ENCODE data around the gene TTC7B. TPM values are rescaled to one million over a fixed set of nuclear protein-coding genes. Genes with fewer than 3 reads are reported as not detected.

TTC7B gene
- total and polyA plus RNA-seq, 2 of the 13 experiments (the other 11 are each of a cell fraction or from before 2014, with no cell fraction given), result 1.3 to 3.2 TPM

DNA sequence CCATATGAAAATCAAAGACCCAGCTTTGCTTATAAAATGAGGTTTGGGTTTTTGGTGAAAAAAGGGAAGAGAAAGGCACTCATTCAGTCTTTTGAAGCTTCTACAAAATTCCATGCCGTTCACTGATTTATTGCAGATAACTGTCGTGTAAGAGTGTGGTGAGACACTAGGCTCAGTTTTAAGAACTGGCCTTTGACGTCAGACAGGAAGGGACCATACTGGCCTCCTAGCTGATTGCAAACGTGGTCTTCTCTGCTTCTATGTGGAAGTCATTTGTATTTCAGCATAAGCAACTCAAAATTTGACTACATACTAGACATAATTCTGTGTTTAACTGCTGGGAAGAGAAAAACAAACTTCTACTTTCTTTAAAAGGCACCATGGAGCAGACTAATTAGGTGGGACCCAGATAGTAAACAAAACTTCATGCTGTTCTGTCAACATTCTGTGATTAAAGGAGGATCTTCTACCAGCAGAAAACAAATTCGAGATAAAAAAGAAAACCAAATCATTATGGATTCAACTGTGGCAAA, 168.7 kb downstream of the TTC7B start:
- H3K79me2 ChIP-seq (ENCODE audit: insufficient read depth, low read length), result no peaks in the 10 kb centered on the region
- H4K20me1 ChIP-seq (ENCODE audit: insufficient read depth, low read length), result no peaks in the 10 kb centered on the region
- TF ChIP-seq, protein P1, sequence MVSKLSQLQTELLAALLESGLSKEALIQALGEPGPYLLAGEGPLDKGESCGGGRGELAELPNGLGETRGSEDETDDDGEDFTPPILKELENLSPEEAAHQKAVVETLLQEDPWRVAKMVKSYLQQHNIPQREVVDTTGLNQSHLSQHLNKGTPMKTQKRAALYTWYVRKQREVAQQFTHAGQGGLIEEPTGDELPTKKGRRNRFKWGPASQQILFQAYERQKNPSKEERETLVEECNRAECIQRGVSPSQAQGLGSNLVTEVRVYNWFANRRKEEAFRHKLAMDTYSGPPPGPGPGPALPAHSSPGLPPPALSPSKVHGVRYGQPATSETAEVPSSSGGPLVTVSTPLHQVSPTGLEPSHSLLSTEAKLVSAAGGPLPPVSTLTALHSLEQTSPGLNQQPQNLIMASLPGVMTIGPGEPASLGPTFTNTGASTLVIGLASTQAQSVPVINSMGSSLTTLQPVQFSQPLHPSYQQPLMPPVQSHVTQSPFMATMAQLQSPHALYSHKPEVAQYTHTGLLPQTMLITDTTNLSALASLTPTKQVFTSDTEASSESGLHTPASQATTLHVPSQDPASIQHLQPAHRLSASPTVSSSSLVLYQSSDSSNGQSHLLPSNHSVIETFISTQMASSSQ (IDR thresholded peaks at IDR 0.05; ENCODE audit: low read depth), result no peak
- TF ChIP-seq, protein P1 (CRISPR knock-in tag; IDR thresholded peaks at IDR 0.05; ENCODE audit: borderline replicate concordance), result no peak
- TF ChIP-seq ZNF468 (CRISPR knock-in tag; IDR thresholded peaks at IDR 0.05) (no peak), EP300 (IDR thresholded peaks at IDR 0.05; ENCODE audit: low read depth in 2 of 2, low read length in 2 of 2) (no peak), EP300 (CRISPR knock-in tag; IDR thresholded peaks at IDR 0.05; ENCODE audit: borderline replicate concordance) (no peak), TOPORS (CRISPR knock-in tag; IDR thresholded peaks at IDR 0.05) (no peak)
- TF ChIP-seq, protein P2, sequence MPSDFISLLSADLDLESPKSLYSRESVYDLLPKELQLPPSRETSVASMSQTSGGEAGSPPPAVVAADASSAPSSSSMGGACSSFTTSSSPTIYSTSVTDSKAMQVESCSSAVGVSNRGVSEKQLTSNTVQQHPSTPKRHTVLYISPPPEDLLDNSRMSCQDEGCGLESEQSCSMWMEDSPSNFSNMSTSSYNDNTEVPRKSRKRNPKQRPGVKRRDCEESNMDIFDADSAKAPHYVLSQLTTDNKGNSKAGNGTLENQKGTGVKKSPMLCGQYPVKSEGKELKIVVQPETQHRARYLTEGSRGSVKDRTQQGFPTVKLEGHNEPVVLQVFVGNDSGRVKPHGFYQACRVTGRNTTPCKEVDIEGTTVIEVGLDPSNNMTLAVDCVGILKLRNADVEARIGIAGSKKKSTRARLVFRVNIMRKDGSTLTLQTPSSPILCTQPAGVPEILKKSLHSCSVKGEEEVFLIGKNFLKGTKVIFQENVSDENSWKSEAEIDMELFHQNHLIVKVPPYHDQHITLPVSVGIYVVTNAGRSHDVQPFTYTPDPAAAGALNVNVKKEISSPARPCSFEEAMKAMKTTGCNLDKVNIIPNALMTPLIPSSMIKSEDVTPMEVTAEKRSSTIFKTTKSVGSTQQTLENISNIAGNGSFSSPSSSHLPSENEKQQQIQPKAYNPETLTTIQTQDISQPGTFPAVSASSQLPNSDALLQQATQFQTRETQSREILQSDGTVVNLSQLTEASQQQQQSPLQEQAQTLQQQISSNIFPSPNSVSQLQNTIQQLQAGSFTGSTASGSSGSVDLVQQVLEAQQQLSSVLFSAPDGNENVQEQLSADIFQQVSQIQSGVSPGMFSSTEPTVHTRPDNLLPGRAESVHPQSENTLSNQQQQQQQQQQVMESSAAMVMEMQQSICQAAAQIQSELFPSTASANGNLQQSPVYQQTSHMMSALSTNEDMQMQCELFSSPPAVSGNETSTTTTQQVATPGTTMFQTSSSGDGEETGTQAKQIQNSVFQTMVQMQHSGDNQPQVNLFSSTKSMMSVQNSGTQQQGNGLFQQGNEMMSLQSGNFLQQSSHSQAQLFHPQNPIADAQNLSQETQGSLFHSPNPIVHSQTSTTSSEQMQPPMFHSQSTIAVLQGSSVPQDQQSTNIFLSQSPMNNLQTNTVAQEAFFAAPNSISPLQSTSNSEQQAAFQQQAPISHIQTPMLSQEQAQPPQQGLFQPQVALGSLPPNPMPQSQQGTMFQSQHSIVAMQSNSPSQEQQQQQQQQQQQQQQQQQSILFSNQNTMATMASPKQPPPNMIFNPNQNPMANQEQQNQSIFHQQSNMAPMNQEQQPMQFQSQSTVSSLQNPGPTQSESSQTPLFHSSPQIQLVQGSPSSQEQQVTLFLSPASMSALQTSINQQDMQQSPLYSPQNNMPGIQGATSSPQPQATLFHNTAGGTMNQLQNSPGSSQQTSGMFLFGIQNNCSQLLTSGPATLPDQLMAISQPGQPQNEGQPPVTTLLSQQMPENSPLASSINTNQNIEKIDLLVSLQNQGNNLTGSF (CRISPR knock-in tag; IDR thresholded peaks at IDR 0.05), result no peak
- no peak overlapping the region for H2AFZ ChIP-seq (ENCODE audit: low read length)
- H3K36me3 ChIP-seq (replicated peaks in 1 of 2; ENCODE audit: control insufficient read depth in 1 of 2, insufficient read depth in 2 of 2, low read length in 2 of 2), result no peaks in the 10 kb centered on the region
- ChIA-PET POLR2A (no interaction called here), CTCF (ENCODE audit: low intra/inter-chr PET ratio, low total read pairs) (no interaction called here)
- BruUV-seq (replicated peaks), result no TSS peak
- H3K4me2 ChIP-seq (ENCODE audit: low read depth, low read length), result no peak overlapping the region
- in situ Hi-C loops (cut with HindIII; ENCODE audit: extremely low pct_ligation_motif_present, low pct_unique_long_range_greater_than_20kb) (no loop called here), intact Hi-C loops (cut with micrococcal nuclease; ENCODE audit: unreplicated experiment) (no loop called here)
- WGBS (ENCODE audit: low lambda C conversion rate), result 50% methylated on average over 5 of the region's 5 CpGs
- no peak overlapping the region for H3K27ac ChIP-seq (ENCODE audit: extremely low read length, insufficient read depth, low read length)
- no peak for ATAC-seq
- H3K9ac ChIP-seq (ENCODE audit: insufficient read depth, low read depth, low read length), result no peak overlapping the region
- no peak for FAIRE-seq
- no peak overlapping the region for H3K4me3 ChIP-seq (replicated peaks in 1 of 3; ENCODE audit: insufficient read depth in 1 of 3, low read depth in 2 of 3, low read length in 3 of 3)
- H3K9me3 ChIP-seq (ENCODE audit: low read length), result no peaks in the 10 kb centered on the region
- H3K27me3 ChIP-seq (ENCODE audit: control insufficient read depth in 1 of 2, insufficient read depth in 2 of 2, low read length in 2 of 2), result no peaks in the 10 kb centered on the region
- DNase-seq (ENCODE audit: low spot score), result no peak
- H3K4me1 ChIP-seq (ENCODE audit: insufficient read depth, low read length), result peaks cover 29% of the 10 kb centered on the region
